DMS53 (cell line): ENCODE measurements around the gene GGPS1.
"Not testable (repeated sequence)": the region's sequence is repeated elsewhere in the genome, so short reads cannot be mapped to it uniquely, and the experiment has no call there.

Source experiments
- DNase-seq: peaks from one replicate; lab custom pipeline; 2025; lab: John Stamatoyannopoulos, UW

Gene GGPS1

GRCh38 chr1:235328271-235329138 is at the start of gene GGPS1:
GGPS1 (plus strand) TSS chr1:235328570; CDS start chr1:235335265, 6,695 bp downstream.
- peak; percentile 100 for DNase-seq

DNA sequence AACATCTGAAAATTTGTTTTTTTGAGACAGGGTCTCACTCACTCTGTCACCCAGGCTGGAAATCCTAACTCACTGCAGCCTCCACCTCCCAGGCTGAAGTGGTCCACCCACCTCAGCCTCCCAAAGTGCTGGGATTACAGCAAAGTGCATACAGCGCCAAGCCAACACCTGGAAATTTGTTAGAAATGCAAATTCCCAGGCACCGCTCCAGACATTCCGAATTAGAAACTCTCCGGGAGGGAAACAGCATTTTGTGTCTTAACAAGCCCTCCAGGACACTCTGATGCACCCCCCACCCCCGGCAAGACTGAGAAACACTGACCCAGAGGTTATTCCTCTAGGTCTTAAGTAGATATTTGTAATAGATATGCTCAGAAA is 49.5 kb upstream of the GGPS1 start:
- DNase-seq: no peak

- DNase-seq: no peak
These were observed 48.7 kb upstream of the GGPS1 start for GRCh38 chr1:235279694-235280093.

DNA sequence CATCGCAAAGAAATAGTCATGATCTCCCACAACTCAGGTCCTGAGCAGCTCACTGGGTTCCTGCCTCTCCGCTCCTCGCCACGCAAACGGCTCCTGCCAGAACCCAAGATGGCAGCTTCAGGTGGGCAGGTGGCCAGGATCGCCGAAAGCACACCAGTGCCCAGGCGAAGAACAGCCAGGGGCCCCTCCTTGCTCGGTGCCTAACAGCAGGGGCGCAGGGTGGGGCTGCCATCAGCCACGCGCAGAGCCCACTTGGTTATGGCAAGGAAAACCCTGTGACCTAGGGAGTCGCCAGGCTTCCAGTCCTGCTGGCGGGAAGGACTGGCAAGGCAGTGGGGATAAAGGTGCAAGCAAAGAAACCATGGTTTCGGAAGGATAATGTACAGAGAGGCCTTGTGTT is 47.9 kb upstream of the GGPS1 start:
- no peak for DNase-seq

DNA sequence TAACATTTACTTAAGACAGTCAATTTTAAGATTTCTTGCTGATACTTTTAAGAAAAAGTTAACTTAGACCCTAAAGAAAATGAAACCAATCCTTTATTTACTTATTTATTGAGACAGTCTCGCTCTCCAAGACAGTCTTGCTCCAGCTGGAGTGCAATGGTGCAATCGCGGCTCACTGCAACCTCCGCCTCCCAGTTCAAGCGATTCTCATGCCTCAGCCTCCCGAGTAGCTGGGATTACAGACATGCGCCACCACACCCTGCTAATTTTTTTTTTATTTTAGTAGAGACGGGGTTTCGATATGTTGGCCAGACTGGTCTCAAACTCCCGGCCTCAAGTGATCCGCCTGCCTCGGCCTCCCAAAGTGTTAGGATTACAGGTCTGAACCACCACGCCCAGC is 44.7 kb upstream of the GGPS1 start:
- DNase-seq: not testable (repeated sequence)

- no peak for DNase-seq
These were observed 44.1 kb upstream of the GGPS1 start for GRCh38 chr1:235284231-235284769.

- no peak for DNase-seq
These were observed 41.7 kb upstream of the GGPS1 start for GRCh38 chr1:235286667-235287066.

- no peak for DNase-seq
These were observed 41.0 kb upstream of the GGPS1 start for GRCh38 chr1:235287208-235287882.

- DNase-seq: no peak
These were observed 38.3 kb upstream of the GGPS1 start for GRCh38 chr1:235289859-235290739.

DNA sequence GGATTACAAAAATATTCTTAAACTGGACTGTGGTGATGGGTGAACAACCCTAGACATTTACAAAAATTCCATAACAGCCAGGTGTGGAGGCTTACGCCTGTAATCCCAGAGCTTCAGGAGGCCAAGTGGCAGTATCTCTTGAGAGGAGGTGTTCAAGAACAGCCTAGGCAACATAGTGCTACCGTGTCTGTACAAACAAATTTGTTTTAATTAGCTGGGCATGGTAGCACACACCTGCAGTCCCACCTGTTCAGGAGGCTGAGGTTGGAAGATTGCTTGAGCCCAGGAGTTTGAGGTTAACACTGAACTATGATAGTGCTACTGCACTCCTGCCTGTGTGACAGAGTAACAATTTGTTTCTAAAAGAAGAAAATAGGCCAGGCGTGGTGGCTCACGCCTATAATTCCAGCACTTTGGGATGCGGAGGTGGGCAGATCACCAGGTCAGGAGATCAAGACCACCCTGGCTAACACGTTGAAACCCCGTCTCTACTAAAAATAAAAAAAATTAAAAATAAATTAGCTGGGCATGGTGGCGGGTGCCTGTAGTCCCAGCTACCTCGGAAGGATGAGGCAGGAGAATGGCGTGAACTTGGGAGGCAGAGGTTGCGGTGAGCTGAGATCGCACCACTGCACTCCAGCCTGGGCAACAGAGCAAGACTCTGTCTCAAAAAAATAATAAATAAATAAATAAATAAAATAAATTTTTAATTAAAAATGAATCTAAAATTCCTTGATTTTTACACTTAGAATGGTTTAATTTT is 37.4 kb upstream of the GGPS1 start:
- no peak for DNase-seq

GRCh38 chr1:235291599-235292091 is 36.7 kb upstream of the GGPS1 start:
- DNase-seq: no peak

DNA sequence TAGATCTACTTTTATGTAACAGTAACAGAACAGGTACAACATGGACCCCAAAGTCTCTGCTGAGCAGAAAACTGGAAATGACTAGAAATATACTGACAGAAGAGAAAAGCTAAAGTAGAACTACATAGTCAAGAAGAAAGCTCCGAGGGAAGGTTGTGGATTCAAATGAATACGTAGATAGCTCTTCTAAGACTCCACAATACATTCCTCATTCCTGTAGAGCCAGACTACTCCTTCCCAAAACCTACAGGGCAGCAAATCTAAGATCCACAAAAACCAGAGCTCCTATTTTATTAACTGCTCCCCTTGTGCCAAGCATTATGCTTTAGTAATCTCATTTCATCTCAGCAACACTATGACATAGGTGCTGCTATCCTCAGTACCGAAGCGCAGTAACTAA is 35.6 kb upstream of the GGPS1 start:
- DNase-seq: no peak

DNA sequence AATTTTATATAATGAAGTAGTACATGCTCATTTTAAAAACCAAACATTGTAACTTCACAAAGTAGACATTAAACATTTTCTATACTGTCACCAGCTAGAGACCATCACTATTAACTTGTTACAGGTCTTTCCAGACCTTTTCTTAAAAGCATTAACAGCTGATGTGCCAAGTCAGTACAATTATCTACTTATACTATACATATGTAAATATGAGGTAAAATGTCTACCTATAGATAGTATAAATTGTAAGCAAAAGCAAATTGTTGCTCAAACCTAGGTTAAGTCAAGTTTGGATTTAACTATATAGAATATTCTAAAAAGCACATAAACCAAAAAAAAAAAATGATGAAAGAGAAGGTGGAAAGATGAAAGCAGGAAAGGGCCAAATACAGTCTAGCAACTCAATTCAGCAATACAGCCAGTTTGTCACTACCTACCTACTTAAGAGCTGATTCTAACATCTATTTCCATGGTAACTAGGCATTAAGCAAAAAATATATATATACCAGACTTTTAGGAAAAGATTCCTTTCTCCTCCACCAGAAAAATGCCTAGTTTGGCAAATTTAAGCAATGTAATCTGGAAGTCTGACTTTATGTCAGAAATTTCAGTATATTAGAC is 34.9 kb upstream of the GGPS1 start:
- peak; percentile 31 for DNase-seq

GRCh38 chr1:235295902-235296350 is 32.4 kb upstream of the GGPS1 start:
- DNase-seq: peak; percentile 90

- DNase-seq: peak; percentile 5
These were observed 31.6 kb upstream of the GGPS1 start for GRCh38 chr1:235296729-235297128.

- no peak for DNase-seq
These were observed 30.8 kb upstream of the GGPS1 start for GRCh38 chr1:235297579-235297978.

DNA sequence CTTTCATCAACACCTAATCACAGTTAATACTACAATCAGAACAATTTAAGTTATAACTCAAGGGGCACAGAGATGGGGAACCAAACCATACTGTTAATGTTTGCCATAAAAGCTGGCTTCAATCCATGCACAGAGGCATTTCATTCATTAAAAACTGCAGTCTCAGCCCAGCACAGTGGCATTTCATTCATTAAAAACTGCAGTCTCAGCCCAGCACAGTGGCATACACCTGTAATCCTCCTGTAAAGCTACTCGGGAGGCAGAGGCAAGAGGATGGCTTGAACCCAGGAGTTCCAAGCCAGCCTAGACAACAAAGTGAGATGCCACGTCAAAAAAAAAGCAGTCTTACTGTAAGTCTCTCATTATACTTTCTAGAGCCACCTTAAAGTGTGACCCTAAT is 29.6 kb upstream of the GGPS1 start:
- DNase-seq: no peak

GRCh38 chr1:235299169-235299858 is 29.1 kb upstream of the GGPS1 start:
- DNase-seq: no peak

GRCh38 chr1:235302143-235302542 is 26.2 kb upstream of the GGPS1 start:
- DNase-seq: no peak
